ENCODE results near the gene RNF223. TPM values are rescaled to one million over a fixed set of nuclear protein-coding genes. Genes with fewer than 3 reads are reported as not detected.
"Not testable (repeated sequence)": the region's sequence is repeated elsewhere in the genome, so short reads cannot be mapped to it uniquely, and the experiment has no call there.

Gene RNF223
- total RNA-seq, 1 experiment from 2014 or later = not detected

DNA sequence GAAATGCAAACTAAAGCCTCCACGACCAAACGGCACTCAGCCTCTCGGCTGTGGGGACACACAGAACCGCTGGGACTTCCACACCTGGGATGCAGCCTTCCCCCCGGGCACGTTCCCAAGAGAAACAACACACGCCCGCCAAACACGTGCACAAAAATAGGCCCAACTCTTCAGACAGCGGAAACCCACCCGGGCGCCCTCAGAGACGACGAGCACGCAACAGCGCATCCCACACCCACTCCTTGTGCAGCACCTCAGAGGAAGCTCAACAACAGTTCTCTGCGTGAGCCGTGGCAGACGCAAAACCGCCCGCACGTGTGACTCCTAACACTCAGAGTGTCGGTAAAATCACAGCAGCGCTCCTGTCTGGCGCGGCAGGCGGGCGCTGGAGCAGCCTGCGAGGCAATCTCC is 36.5 kb upstream of the RNF223 start:
- DNase-seq (ENCODE audit: extremely low read depth, low read depth) = no peak

DNA sequence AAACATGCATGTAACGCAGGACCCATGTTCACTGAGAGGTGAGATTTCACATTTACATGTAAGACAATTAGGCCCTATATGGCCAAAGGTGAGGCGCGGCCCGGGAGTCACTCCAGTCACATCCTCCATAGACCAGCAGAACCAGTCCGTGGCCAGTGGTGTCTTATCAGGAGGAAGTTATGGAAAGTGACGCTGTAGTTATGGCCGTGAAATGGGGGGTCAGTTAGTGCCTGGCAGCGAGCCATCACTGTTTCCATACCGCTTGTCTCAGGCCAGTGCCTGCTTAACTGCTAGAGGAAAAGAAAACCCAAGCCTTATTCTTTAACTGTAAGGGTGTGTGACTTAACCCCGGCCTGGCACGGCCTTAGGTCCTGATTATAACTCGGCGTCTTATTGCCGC is 35.6 kb upstream of the RNF223 start:
- DNase-seq (ENCODE audit: extremely low read depth, low read depth) = no peak

GRCh38 chr1:1106510-1107221 is 32.6 kb upstream of the RNF223 start:
- DNase-seq (ENCODE audit: extremely low read depth, low read depth) = no peak

GRCh38 chr1:1104152-1104551 is 30.0 kb upstream of the RNF223 start:
- DNase-seq (ENCODE audit: extremely low read depth, low read depth) = not testable (repeated sequence)

DNA sequence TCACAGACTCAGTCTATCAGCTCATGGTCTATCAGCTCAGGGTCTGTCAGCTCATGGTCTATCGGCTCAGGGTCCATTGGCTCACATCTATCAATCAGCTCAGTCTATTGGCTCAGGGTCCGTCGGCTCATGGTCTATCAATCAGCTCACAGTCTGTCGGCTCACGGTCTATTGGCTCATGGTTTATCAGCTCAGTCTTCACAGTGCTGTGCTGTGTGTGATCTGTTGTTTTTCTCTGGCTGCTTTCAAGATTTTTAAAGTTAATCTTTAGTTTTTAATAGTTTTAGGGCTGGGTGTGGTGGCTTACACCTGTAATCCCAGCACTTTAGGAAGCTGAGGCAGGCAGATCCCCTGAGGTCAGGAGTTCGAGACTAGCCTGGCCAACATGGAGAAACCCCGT is 27.4 kb upstream of the RNF223 start:
- DNase-seq (ENCODE audit: extremely low read depth, low read depth) = no peak

DNA sequence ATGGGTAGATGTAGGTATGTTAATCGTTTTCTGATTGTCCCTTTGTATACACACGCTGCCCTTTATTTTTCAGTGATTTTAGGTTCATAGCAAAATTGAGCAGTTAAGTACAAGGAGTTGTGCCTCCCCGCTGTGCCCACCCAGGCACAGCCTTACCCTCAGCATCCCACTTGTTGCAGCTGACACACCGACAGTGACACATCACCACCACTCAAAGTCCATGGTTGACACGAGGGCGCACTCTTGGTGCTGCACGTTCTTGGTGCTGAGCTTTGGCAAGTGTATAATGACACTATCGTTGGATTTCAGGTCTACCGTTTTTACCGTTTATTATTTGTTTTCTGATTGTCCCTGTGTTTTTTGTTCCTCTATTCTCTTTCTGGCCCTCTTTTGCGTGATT is 26.2 kb upstream of the RNF223 start:
- DNase-seq (ENCODE audit: extremely low read depth, low read depth) = no peak

DNA sequence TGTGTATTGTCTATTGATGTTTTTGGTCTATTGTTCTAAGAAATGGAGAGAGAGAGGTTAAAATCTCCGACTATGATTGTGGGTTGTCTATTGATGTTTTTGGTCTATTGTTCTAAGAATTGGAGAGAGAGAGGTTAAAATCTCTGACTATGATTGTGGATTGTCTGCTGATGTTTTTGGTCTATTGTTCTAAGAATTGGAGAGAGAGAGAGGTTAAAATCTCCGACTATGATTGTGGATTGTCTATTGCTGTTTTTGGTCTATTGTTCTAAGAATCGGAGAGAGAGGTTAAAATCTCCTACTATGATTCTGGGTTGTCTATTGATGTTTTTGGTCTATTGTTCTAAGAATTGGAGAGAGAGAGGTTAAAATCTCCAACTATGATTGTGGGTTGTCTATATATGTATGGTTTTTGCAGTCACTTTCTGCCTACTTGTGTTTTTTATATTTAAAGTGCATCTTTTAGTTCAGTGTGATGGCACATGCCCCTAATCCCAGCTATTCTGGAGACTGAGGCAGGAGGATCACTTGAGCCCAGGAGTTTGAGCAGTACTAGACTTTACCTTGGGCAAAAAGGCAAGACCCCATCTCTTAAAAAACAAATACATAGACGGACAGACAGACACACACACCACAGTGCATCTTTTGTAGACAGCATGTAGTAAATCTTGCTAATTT is 25.5 kb upstream of the RNF223 start:
- DNase-seq (ENCODE audit: extremely low read depth, low read depth) = no peak

DNA sequence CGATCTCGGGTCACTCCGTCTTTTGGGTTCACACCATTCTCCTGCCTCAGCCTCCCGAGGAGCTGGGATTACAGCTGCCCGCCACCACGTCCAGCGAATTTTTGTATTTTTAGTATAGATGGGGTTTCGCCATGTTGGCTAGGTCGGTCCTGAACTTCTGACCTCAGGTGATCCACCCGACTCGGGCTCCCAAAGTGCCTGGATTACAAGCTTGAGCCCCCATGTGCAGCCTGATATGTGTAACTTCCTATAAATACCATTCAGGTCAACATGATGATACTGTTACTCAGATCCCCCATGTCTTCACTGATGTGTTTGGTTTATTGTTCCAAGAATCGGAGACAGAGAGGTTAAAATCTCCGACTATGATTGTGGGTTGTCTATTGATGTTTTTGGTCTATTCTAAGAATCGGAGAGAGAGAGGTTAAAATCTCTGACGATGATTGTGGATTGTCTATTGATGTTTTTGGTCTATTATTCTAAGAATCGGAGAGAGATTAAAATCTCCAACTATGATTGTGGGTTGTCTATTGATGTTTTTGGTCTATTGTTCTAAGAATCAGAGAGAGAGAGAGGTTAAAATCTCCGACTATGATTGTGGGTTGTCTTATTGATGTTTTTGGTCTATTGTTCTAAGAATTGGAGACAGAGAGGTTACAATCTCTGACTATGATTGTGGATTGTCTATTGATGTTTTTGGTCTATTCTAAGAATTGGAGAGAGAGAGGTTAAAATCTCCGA is 24.7 kb upstream of the RNF223 start:
- no peak for DNase-seq (ENCODE audit: extremely low read depth, low read depth)

- not testable (repeated sequence) for DNase-seq (ENCODE audit: extremely low read depth, low read depth)
These were observed 22.0 kb upstream of the RNF223 start for GRCh38 chr1:1096136-1096535.

DNA sequence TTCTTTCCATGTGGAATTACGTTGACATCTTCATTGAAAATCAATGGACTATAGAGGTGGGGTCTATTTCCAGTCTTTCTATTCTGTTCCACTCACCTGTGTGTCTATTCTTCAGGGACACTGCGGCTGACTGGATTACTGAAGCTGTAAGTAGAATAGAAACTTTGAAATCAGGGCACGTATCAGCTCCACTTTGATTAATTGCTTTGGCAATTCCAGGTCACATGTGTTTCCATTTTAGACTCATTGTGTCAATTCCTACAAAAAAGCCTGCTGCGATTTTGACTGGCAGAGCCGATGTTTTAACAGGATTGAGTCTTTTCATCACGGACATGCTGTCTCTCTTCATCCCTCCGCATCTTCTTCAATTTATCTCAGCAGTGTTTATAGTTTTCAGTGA is 20.9 kb upstream of the RNF223 start:
- DNase-seq (ENCODE audit: extremely low read depth, low read depth) = no peak

DNA sequence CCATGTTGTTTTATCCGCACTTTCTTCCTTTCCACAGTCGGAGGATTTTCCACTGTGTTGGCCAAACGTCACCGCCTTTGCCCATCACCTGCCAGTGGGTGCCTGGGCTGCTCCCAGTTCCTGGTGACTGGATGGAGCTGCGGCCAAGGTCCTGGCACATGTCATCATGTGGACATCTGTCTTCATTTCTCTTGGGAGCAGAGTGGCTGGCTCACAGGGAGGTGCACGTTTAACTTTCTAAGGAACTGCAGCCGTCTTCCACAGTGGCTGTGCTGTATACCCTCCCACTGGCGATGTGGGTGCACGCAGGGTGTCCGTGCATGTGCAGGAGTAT is 19.5 kb upstream of the RNF223 start:
- no peak for DNase-seq (ENCODE audit: extremely low read depth, low read depth)

GRCh38 chr1:1092894-1093609 is 18.9 kb upstream of the RNF223 start:
- no peak for DNase-seq (ENCODE audit: extremely low read depth, low read depth)

GRCh38 chr1:1092149-1092855 is 18.2 kb upstream of the RNF223 start:
- no peak for DNase-seq (ENCODE audit: extremely low read depth, low read depth)

GRCh38 chr1:1091344-1092148 is 17.4 kb upstream of the RNF223 start:
- DNase-seq (ENCODE audit: extremely low read depth, low read depth) = no peak

DNA sequence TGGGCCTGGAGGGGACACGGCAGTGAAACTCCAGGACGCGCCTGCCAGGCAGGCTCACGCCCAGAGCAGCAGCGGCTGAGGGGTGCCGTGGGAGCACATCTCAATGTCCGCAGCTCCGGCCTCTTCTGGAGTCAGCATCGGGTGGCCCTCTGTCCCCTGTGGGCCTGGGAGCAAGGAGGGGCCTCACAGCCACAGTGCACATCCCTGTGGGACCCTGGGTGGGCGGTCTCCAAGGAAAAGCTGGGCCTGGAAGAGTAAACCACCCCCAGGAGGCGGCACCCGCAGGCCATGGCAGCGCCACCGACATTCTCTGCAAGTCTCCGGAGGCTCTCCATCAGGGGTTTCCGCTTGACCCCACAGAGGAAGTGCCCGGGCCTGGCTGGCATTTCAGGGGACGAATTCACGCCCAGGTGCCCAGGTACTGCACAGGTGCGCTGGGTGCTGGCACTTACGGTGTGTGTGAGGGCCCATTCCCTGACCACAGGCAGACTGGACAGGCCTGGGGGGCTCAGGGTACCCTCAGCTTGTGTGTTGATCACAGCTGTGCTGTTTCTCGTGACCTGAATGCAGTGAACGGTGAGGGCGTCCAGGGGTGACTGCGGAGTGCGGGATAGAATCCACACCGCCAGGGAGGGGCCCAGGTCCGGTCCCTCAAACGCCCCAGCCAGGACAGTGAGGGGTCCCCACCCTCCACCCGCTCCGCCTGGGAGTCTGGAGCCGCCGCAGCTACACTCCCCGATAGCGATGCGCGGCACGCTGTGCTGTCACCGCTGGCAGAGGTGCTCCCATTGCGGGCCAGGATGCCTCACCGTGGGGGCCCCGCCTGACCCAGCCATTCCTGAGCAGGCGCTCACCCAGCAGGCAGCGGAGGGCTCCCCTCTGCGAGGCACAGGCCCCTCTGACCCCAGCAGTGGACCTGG is 16.6 kb upstream of the RNF223 start:
- no peak for DNase-seq (ENCODE audit: extremely low read depth, low read depth)

- DNase-seq (ENCODE audit: extremely low read depth, low read depth) = no peak
These were observed 15.8 kb upstream of the RNF223 start for GRCh38 chr1:1089731-1090423.

- no peak for DNase-seq (ENCODE audit: extremely low read depth, low read depth)
These were observed 14.9 kb upstream of the RNF223 start for GRCh38 chr1:1088801-1089680.
